ENCODE results near the gene RAB24. TPM values are rescaled to one million over a fixed set of nuclear protein-coding genes. Genes with fewer than 3 reads are reported as not detected.

Gene RAB24
- total RNA-seq, 1 donor from 2014 or later, result 23.1 TPM

Other genes with a start within 250 kb of the RAB24 start
- gene FGFR4, start 216.8 kb downstream of the RAB24 start, total RNA-seq, result 0.42 TPM
- 74.6 TPM for gene NSD1, start 169.9 kb downstream of the RAB24 start, total RNA-seq
- gene PRELID1, start 80 bp upstream of the RAB24 start, total RNA-seq, result 110 TPM
- 7.2 TPM for gene MXD3, start 8.2 kb upstream of the RAB24 start, total RNA-seq
- gene LMAN2, start 47.9 kb upstream of the RAB24 start, total RNA-seq, result 90.9 TPM
- 8.2 TPM for gene RGS14, start 54.2 kb upstream of the RAB24 start, total RNA-seq
- gene SLC34A1, start 80.7 kb upstream of the RAB24 start, total RNA-seq, result not detected
- not detected for gene PFN3, start 96.9 kb upstream of the RAB24 start, total RNA-seq
- not detected for gene F12, start 105.8 kb upstream of the RAB24 start, total RNA-seq
- gene GRK6, start 123.0 kb upstream of the RAB24 start, total RNA-seq, result 30.1 TPM
- gene PRR7, start 143.1 kb upstream of the RAB24 start, total RNA-seq, result 1.00 TPM
- 44.3 TPM for gene DBN1, start 169.9 kb upstream of the RAB24 start, total RNA-seq
- gene PDLIM7, start 193.9 kb upstream of the RAB24 start, total RNA-seq, result 58.8 TPM
- gene DOK3, start 206.1 kb upstream of the RAB24 start, total RNA-seq, result 22.6 TPM
- gene DDX41, start 213.2 kb upstream of the RAB24 start, total RNA-seq, result 63.8 TPM

Measured in mesenteric fat pad (tissue), 1 donor.